Endothelial cell of umbilical vein (primary cell): ENCODE results near the gene KLK13. TPM values are rescaled to one million over a fixed set of nuclear protein-coding genes. Genes with fewer than 3 reads are reported as not detected.

Experiments used
- BruUV-seq: library from RNA; stranded (reverse); fragments of 400-500 nt; replicated peaks from 2 replicates; lab custom pipeline; 2021; lab: Mats Ljungman, UMichigan
- CTCF ChIA-PET: fragments of 300-600, 350-600 bp; sonication (Branson Sonifier 250); formaldehyde crosslinking; loops from one replicate; lab custom pipeline; 2021; ENCODE audit warnings: antibody characterized with exemption, inconsistent platforms; lab: Charles Lee
- POLR2A ChIA-PET: fragments of 300-600, 350-600 bp; sonication (Branson Sonifier 250); formaldehyde crosslinking; loops from one replicate; lab custom pipeline; 2021; ENCODE audit warnings: antibody characterized with exemption, inconsistent platforms; lab: Charles Lee
- DNase-seq: peaks from one replicate; pipeline ENCODE4 v3.0.0-alpha.2; 2011; ENCODE audit warnings: low read depth, low spot score
- FAIRE-seq: peaks from 2 replicates; lab custom pipeline; 2011; peaks lifted over from hg19 to GRCh38; lab: Jason Lieb, UNC
- H2AFZ ChIP-seq: 2 replicates; pipeline ENCODE4 v1.6.0; 2012; ENCODE audit warnings: low read depth, low read length, control low read depth, inconsistent platforms
- H3K27ac ChIP-seq: 2 replicates; pipeline ENCODE4 v1.5.1; 2011; ENCODE audit warnings: low read depth, mild to moderate bottlenecking, control low read depth, low read length, moderate library complexity; ENCODE audit not compliant: insufficient read depth
- H3K27me3 ChIP-seq, 2 experiments: 2 replicates each; pipeline versions ENCODE4 v1.6.0 to v1.6.1; 2011; ENCODE audit warnings: low read length in 2 of 2, mixed read lengths in 1 of 2; ENCODE audit not compliant: control insufficient read depth in 2 of 2, insufficient read depth in 2 of 2
- H3K36me3 ChIP-seq, 2 experiments: 2 replicates in 1 of 2; 3 replicates in 1 of 2; pipeline ENCODE4 v1.5.1; 2011; ENCODE audit warnings: low read length in 2 of 2, mild to moderate bottlenecking in 1 of 2, moderate library complexity in 1 of 2; ENCODE audit not compliant: control insufficient read depth in 2 of 2, insufficient read depth in 2 of 2; ENCODE audit errors: extremely low read depth in 1 of 2
- H3K4me1 ChIP-seq: 3 replicates; pipeline ENCODE4 v1.5.1; 2011; ENCODE audit warnings: mild to moderate bottlenecking, low read length; ENCODE audit not compliant: control insufficient read depth, insufficient read depth; ENCODE audit errors: extremely low read depth
- H3K4me2 ChIP-seq: 2 replicates; pipeline ENCODE4 v1.6.1; 2011; ENCODE audit warnings: low read length, control low read depth, mixed read lengths; ENCODE audit not compliant: insufficient read depth
- H3K4me3 ChIP-seq, 3 experiments: fragments of 200-600 bp in 1 of 3; sonication (generic), shearing (Covaris generic) in 1 of 3; replicated peaks in 1 of 3; 2 replicates each; pipeline ENCODE4 v1.5.1; 2011 to 2016; ENCODE audit warnings: control low read depth in 3 of 3, low read length in 3 of 3, mild to moderate bottlenecking in 2 of 3, inconsistent platforms in 1 of 3, low read depth in 1 of 3, moderate library complexity in 1 of 3; ENCODE audit not compliant: insufficient read depth in 1 of 3
- H3K79me2 ChIP-seq: 2 replicates; pipeline ENCODE4 v1.6.0; 2012; ENCODE audit warnings: low read length, inconsistent platforms; ENCODE audit not compliant: control insufficient read depth, insufficient read depth
- H3K9ac ChIP-seq: replicated peaks from 2 replicates; pipeline ENCODE3; 2011; ENCODE audit warnings: low read length, control low read depth; ENCODE audit not compliant: insufficient read depth; ENCODE audit errors: extremely low read depth
- H3K9me1 ChIP-seq: replicated peaks from 3 replicates; pipeline ENCODE4 v1.6.0; 2011; ENCODE audit warnings: mild to moderate bottlenecking, low read length; ENCODE audit not compliant: control insufficient read depth, insufficient read depth; ENCODE audit errors: extremely low read depth
- H3K9me3 ChIP-seq: replicated peaks from 2 replicates; pipeline ENCODE4 v1.5.1; 2012; ENCODE audit warnings: low read length, inconsistent platforms; ENCODE audit not compliant: control insufficient read depth, insufficient read depth
- H4K20me1 ChIP-seq: replicated peaks from 2 replicates; pipeline ENCODE3; 2011; ENCODE audit warnings: mild to moderate bottlenecking, low read length; ENCODE audit not compliant: control insufficient read depth, insufficient read depth; ENCODE audit errors: extremely low read depth
- EZH2 ChIP-seq: IDR thresholded peaks from 2 replicates; pipeline ENCODE4 v1.6.1; 2012; ENCODE audit warnings: borderline replicate concordance, low read depth, mild to moderate bottlenecking, moderate library complexity, low read length, inconsistent platforms; ENCODE audit not compliant: severe bottlenecking
- FOS ChIP-seq: IDR thresholded peaks from 2 replicates; pipeline ENCODE4 v1.6.1; 2011; ENCODE audit warnings: mild to moderate bottlenecking, low read length, moderate library complexity, borderline replicate concordance; ENCODE audit not compliant: insufficient read depth
- GATA2 ChIP-seq: IDR thresholded peaks from 2 replicates; pipeline ENCODE4 v1.7.0; 2011; ENCODE audit warnings: low read depth, mild to moderate bottlenecking, moderate library complexity, mixed read lengths, low read length; ENCODE audit not compliant: insufficient read length, insufficient read depth
- JUN ChIP-seq: IDR thresholded peaks from 2 replicates; pipeline ENCODE4 v1.6.1; 2011; ENCODE audit warnings: borderline replicate concordance, low read depth; ENCODE audit not compliant: insufficient read length, insufficient read depth
- MAX ChIP-seq: IDR thresholded peaks from 2 replicates; pipeline ENCODE4 v1.6.1; 2011; ENCODE audit not compliant: insufficient read depth, insufficient read length
- MYC ChIP-seq: IDR thresholded peaks from one replicate; pipeline ENCODE4 v1.6.1; 2011; ENCODE audit warnings: mild to moderate bottlenecking, low read depth, low read length
- POLR2A ChIP-seq: IDR thresholded peaks from 2 replicates; pipeline ENCODE4 v1.6.1; 2012; ENCODE audit warnings: low read depth, mild to moderate bottlenecking, control low read depth, low read length
- POLR2AphosphoS5 ChIP-seq: IDR thresholded peaks from 2 replicates; pipeline ENCODE4 v1.6.1; 2012; ENCODE audit warnings: low read depth, mild to moderate bottlenecking, control low read depth, low read length, moderate library complexity; ENCODE audit not compliant: insufficient read depth
- dilution Hi-C: fragments of 300-500 bp; cut with MboI; formaldehyde crosslinking; loops from one replicate; pipeline ENCODE4 v1.15.0; 2019; ENCODE audit warnings: low sequenced_read_pairs; ENCODE audit not compliant: extremely low pct_ligation_motif_present
- intact Hi-C: fragments of 100-400 bp; cut with micrococcal nuclease; formaldehyde crosslinking; loops from one replicate; pipeline ENCODE4 v1.10.0; 2022
- polyA plus RNA-seq, 4 experiments: library from polyadenylated mRNA; depleted of rRNA in 3 of 4; stranded (reverse) in 3 of 4; unstranded in 1 of 4; fragments of >200 nt; gene quantifications; 2 replicates each; pipeline versions ENCODE4 v1.2.1 to v1.2.3, GENCODE V29; 2011 to 2012; ENCODE audit warnings: missing spikeins in 1 of 4
- total RNA-seq: library from RNA; stranded (reverse); gene quantifications from 2 replicates; pipeline ENCODE4 v1.2.3, GENCODE V29; 2021
- TF ChIP-seq, protein P1 (sequence below), 2 donors: IDR thresholded peaks; 1 replicate in 1 of 2; 2 replicates in 1 of 2; pipeline ENCODE4 v1.5.1; 2011; ENCODE audit warnings: low read length in 2 of 2, mild to moderate bottlenecking in 2 of 2, moderate library complexity in 2 of 2, control low read depth in 1 of 2, inconsistent platforms in 1 of 2, low read depth in 1 of 2; ENCODE audit not compliant: insufficient read depth in 1 of 2; ENCODE audit errors: extremely low read depth in 1 of 2

KLK13 gene
- total and polyA plus RNA-seq, 2 donors (not counting 3 experiments of a cell fraction or from before 2014, with no cell fraction given), result not detected

DNA sequence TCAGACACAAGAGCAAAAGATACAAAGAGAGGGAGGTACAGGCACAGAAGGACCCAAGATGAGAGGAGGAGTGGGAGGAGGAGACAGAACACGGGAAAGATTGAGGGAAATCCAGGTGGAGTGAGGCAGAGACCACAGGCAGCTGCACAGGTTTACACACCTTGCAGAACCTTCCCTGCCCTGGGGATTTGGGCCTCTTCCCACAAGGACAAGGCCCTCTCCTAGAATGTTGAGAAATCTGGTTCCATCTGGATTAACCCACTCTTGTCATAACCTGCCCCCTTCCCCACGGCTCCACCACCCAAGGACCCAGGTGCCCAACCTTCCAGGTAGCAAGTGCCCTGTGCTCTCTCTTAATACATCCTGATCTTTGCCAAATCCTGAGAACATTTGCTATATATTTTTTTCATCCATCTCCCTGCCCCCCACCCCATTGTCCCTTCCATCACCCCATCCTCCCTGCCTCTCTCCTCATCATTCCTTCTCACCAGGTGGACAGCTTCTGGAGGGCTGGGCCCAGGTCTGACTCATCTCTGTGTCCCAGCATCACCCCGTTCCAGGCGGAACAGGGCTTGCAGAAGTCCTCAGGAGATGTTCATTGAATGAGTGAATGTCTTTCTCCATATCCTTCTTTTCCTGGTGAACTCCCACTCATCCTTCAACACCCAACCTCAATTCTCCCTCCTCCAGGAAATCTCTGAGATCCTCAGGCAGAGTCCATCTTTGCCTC, 54.7 kb downstream of the KLK13 start:
- Histone ChIP-seq H3K4me1 (no peaks in the 10 kb centered on the region), H3K27me3 (no peaks in the 10 kb centered on the region), H2AFZ (no peak overlapping the region), H3K9ac (no peak overlapping the region), H3K9me1 (no peaks in the 10 kb centered on the region), H3K4me3 (no peak overlapping the region), H3K36me3 (no peaks in the 10 kb centered on the region), H3K9me3 (no peaks in the 10 kb centered on the region), H3K27ac (no peak overlapping the region), H4K20me1 (no peaks in the 10 kb centered on the region), H3K4me2 (no peak overlapping the region), H3K79me2 (no peaks in the 10 kb centered on the region)
- CTCF ChIA-PET, result interaction anchor here (1.5 kb wide), 1 partner anchor 11 kb away, joined by 6 read pairs; no protein-coding TSS in a partner anchor
- BruUV-seq, result no TSS peak
- FAIRE-seq, result no peak
- TF ChIP-seq MYC, result no peak
- intact Hi-C loops, result no loop called here
- DNase-seq, result no peak
- POLR2A ChIA-PET, result no interaction called here
- dilution Hi-C loops, result no loop called here

GRCh38 chr19:51009061-51009891, 55.6 kb downstream of the KLK13 start:
- H3K79me2 ChIP-seq, result no peaks in the 10 kb centered on the region
- FAIRE-seq (no peak), DNase-seq (no peak)
- no TSS peak for BruUV-seq
- dilution Hi-C loops, result no loop called here
- H3K4me1 ChIP-seq, result no peaks in the 10 kb centered on the region
- no peak overlapping the region for H3K4me2 ChIP-seq
- H3K4me3 ChIP-seq, result no peak overlapping the region
- no peaks in the 10 kb centered on the region for H3K36me3 ChIP-seq
- no peaks in the 10 kb centered on the region for H3K9me1 ChIP-seq
- no peak overlapping the region for H3K27ac ChIP-seq
- H3K9me3 ChIP-seq, result no peaks in the 10 kb centered on the region
- ChIA-PET POLR2A (no interaction called here), CTCF (no interaction called here)
- intact Hi-C loops, result no loop called here
- no peak overlapping the region for H3K9ac ChIP-seq
- no peaks in the 10 kb centered on the region for H4K20me1 ChIP-seq
- no peaks in the 10 kb centered on the region for H3K27me3 ChIP-seq
- no peak overlapping the region for H2AFZ ChIP-seq
- TF ChIP-seq JUN (no peak), MAX (no peak), EZH2 (no peak), GATA2 (no peak), FOS (no peak), POLR2AphosphoS5 (no peak), MYC (no peak), POLR2A (no peak)
- TF ChIP-seq, protein P1, sequence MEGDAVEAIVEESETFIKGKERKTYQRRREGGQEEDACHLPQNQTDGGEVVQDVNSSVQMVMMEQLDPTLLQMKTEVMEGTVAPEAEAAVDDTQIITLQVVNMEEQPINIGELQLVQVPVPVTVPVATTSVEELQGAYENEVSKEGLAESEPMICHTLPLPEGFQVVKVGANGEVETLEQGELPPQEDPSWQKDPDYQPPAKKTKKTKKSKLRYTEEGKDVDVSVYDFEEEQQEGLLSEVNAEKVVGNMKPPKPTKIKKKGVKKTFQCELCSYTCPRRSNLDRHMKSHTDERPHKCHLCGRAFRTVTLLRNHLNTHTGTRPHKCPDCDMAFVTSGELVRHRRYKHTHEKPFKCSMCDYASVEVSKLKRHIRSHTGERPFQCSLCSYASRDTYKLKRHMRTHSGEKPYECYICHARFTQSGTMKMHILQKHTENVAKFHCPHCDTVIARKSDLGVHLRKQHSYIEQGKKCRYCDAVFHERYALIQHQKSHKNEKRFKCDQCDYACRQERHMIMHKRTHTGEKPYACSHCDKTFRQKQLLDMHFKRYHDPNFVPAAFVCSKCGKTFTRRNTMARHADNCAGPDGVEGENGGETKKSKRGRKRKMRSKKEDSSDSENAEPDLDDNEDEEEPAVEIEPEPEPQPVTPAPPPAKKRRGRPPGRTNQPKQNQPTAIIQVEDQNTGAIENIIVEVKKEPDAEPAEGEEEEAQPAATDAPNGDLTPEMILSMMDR (IDR thresholded peaks at IDR 0.05; ENCODE audit: extremely low read depth in 1 of 2, insufficient read depth in 1 of 2, low read depth in 1 of 2, low read length in 2 of 2), result no peak
